Neural cell (in vitro differentiated cells): ENCODE data around the gene NELL1. TPM values are rescaled to one million over a fixed set of nuclear protein-coding genes. Genes with fewer than 3 reads are reported as not detected.

Experiments
- H2AFZ ChIP-seq: fragments of 200-600, 300-800 bp; sonication (generic), shearing (Covaris generic); 2 replicates; pipeline ENCODE4 v1.6.0; 2014; ENCODE audit warnings: low read depth, mild to moderate bottlenecking, antibody characterized with exemption, low read length, moderate library complexity
- H3F3A ChIP-seq: fragments of 200-600 bp; shearing (Covaris generic); 2 replicates; pipeline ENCODE4 v1.6.1; 2016; ENCODE audit warnings: mild to moderate bottlenecking, moderate library complexity, mixed read lengths, antibody characterized with exemption, low read length; ENCODE audit not compliant: insufficient read depth, poor library complexity, severe bottlenecking
- H3K27ac ChIP-seq: fragments of 200-600, 300-800 bp; sonication (generic), shearing (Covaris generic); 2 replicates; pipeline ENCODE4 v1.5.1; 2014; ENCODE audit warnings: mild to moderate bottlenecking, low read length, moderate library complexity
- H3K27me3 ChIP-seq: fragments of 300-800, 200-600 bp; sonication (generic), shearing (Covaris generic); 2 replicates; pipeline ENCODE4 v1.6.0; 2014; ENCODE audit warnings: mild to moderate bottlenecking, low read depth, low read length, moderate library complexity; ENCODE audit not compliant: insufficient read depth
- H3K36me3 ChIP-seq: fragments of 300-800, 200-600 bp; sonication (generic), shearing (Covaris generic); 2 replicates; pipeline ENCODE4 v1.5.1; 2014; ENCODE audit warnings: mild to moderate bottlenecking, antibody characterized with exemption, low read length, moderate library complexity; ENCODE audit not compliant: insufficient read depth
- H3K4me2 ChIP-seq: fragments of 300-800, 200-600 bp; sonication (generic), shearing (Covaris generic); 2 replicates; pipeline ENCODE4 v1.6.0; 2014; ENCODE audit warnings: mild to moderate bottlenecking, low read length
- H3K4me3 ChIP-seq: fragments of 300-800, 200-600 bp; sonication (generic), shearing (Covaris generic); 2 replicates; pipeline ENCODE4 v1.5.1; 2014; ENCODE audit warnings: mild to moderate bottlenecking, low read length, moderate library complexity
- H3K79me2 ChIP-seq: fragments of 200-600 bp; shearing (Covaris generic); replicated peaks from 2 replicates; pipeline ENCODE4 v1.6.0; 2014; ENCODE audit warnings: mild to moderate bottlenecking, low read length, moderate library complexity; ENCODE audit not compliant: insufficient read depth
- H3K9ac ChIP-seq: fragments of 300-800, 200-600 bp; sonication (generic), shearing (Covaris generic); 2 replicates; pipeline ENCODE4 v1.6.1; 2016; ENCODE audit warnings: mild to moderate bottlenecking, low read length, mixed read lengths
- H3K9me2 ChIP-seq: fragments of 200-600 bp; shearing (Covaris generic); 2 replicates; pipeline ENCODE4 v1.6.1; 2016; ENCODE audit warnings: mild to moderate bottlenecking, low read length, mixed read lengths; ENCODE audit not compliant: insufficient read depth
- H3K9me3 ChIP-seq: fragments of 200-600, 300-800 bp; sonication (generic), shearing (Covaris generic); 2 replicates; pipeline ENCODE4 v1.6.1; 2016; ENCODE audit warnings: mild to moderate bottlenecking, mixed run types, low read length, moderate library complexity, mixed read lengths
- H4K20me1 ChIP-seq: fragments of 200-600 bp; shearing (Covaris generic); 2 replicates; pipeline ENCODE4 v1.6.1; 2016; ENCODE audit warnings: mild to moderate bottlenecking, mixed run types; ENCODE audit not compliant: insufficient read depth
- CTCF ChIP-seq: fragments of 450-650 bp; IDR thresholded peaks from 2 replicates; pipeline ENCODE4 v1.5.1; 2014; ENCODE audit warnings: antibody characterized with exemption, mild to moderate bottlenecking, moderate library complexity; ENCODE audit not compliant: poor library complexity, severe bottlenecking
- EP300 ChIP-seq: fragments of 450-650 bp; conservative IDR thresholded peaks from 2 replicates; pipeline ENCODE4 v1.6.1; 2014; ENCODE audit warnings: antibody characterized with exemption, mild to moderate bottlenecking, moderate library complexity; ENCODE audit not compliant: poor library complexity, severe bottlenecking
- EZH2 ChIP-seq: fragments of 200-600, 300-800 bp; shearing (Covaris generic), sonication (generic); IDR thresholded peaks from 2 replicates; pipeline ENCODE4 v1.6.1; 2014; ENCODE audit warnings: antibody characterized with exemption, low read length, borderline replicate concordance, mild to moderate bottlenecking; ENCODE audit not compliant: insufficient read depth, poor library complexity, severe bottlenecking
- MXI1 ChIP-seq: fragments of 450-650 bp; conservative IDR thresholded peaks from 2 replicates; pipeline ENCODE4 v1.6.1; 2014; ENCODE audit warnings: antibody characterized with exemption, mild to moderate bottlenecking; ENCODE audit not compliant: poor library complexity, severe bottlenecking
- POLR2AphosphoS5 ChIP-seq: IDR thresholded peaks from 2 replicates; pipeline ENCODE4 v1.6.1; 2012
- RAD21 ChIP-seq: fragments of 450-650 bp; conservative IDR thresholded peaks from 2 replicates; pipeline ENCODE4 v1.6.1; 2014; ENCODE audit warnings: antibody characterized with exemption, mild to moderate bottlenecking, moderate library complexity
- REST ChIP-seq: IDR thresholded peaks from 2 replicates; pipeline ENCODE4 v1.6.1; 2012; ENCODE audit warnings: borderline replicate concordance
- SMC3 ChIP-seq: fragments of 450-650 bp; conservative IDR thresholded peaks from 2 replicates; pipeline ENCODE4 v1.6.1; 2014; ENCODE audit warnings: antibody characterized with exemption, mild to moderate bottlenecking, moderate library complexity; ENCODE audit not compliant: poor library complexity
- TAF1 ChIP-seq: IDR thresholded peaks from 2 replicates; pipeline ENCODE4 v1.6.1; 2012; ENCODE audit warnings: low read depth
- polyA plus RNA-seq: library from polyadenylated mRNA; depleted of rRNA; stranded (reverse); fragments of >200 nt; gene quantifications from 2 replicates; pipeline ENCODE4 v1.2.3, GENCODE V29; 2014

Gene NELL1
- polyA plus RNA-seq, 1 donor from 2014 or later: 70.4 TPM

- no peak overlapping the region for H3K4me2 ChIP-seq
- H2AFZ ChIP-seq: no peak overlapping the region
- no peak overlapping the region for H3K9ac ChIP-seq
- H3K27me3 ChIP-seq: no peaks in the 10 kb centered on the region
- no peak overlapping the region for H3K4me3 ChIP-seq
- H3K79me2 ChIP-seq: no peaks in the 10 kb centered on the region
- H3K9me2 ChIP-seq: no peaks in the 10 kb centered on the region
- TF ChIP-seq CTCF: no peak
- TF ChIP-seq RAD21: no peak
- TF ChIP-seq EZH2: no peak
- H3K36me3 ChIP-seq: no peaks in the 10 kb centered on the region
- no peaks in the 10 kb centered on the region for H3K9me3 ChIP-seq
- H4K20me1 ChIP-seq: no peaks in the 10 kb centered on the region
- no peaks in the 10 kb centered on the region for H3F3A ChIP-seq
- H3K27ac ChIP-seq: no peak overlapping the region
Observed at GRCh38 chr11:20640401-20640800, 29.0 kb upstream of the NELL1 start.

GRCh38 chr11:20644360-20644759, 25.0 kb upstream of the NELL1 start:
- Histone ChIP-seq H3K27ac (no peak overlapping the region), H3K27me3 (no peaks in the 10 kb centered on the region), H2AFZ (no peak overlapping the region), H3F3A (no peaks in the 10 kb centered on the region), H3K4me2 (no peak overlapping the region), H3K9ac (no peak overlapping the region), H3K4me3 (no peak overlapping the region), H3K9me2 (no peaks in the 10 kb centered on the region), H3K36me3 (no peaks in the 10 kb centered on the region), H3K79me2 (no peaks in the 10 kb centered on the region), H3K9me3 (no peaks in the 10 kb centered on the region), H4K20me1 (no peaks in the 10 kb centered on the region)
- TF ChIP-seq POLR2AphosphoS5: no peak
- TF ChIP-seq SMC3: no peak
- TF ChIP-seq EZH2: no peak
- TF ChIP-seq CTCF: no peak
- no peak for TF ChIP-seq MXI1
- TF ChIP-seq REST: no peak
- no peak for TF ChIP-seq TAF1
- TF ChIP-seq EP300: no peak
- no peak for TF ChIP-seq RAD21
